Measurements from ENCODE around the gene CDYL2.
A peak's percentile ranks its signal among the peaks of the same experiment; 100 is the strongest.

CDYL2 gene

DNA sequence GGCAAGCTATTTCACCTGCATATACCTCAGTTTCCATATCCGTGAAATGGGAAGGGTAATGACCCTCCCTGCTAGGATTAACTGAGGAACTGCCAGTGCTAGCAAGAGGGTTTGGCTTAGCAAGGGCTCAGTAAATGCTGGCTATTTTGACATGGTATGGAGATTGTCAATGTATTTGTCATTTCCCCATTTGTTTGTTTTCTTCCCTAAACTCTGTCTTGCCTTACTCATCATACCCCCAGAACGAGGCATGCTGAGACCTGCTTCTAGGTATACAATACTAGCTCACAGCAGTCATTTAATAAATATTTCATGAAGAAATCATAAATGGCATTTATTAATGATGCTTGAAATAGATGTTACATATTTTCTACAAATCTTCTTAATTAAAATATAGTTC, 139.6 kb downstream of the CDYL2 start:
- peak; percentile 66 for DNase-seq (ENCODE audit: low read depth)
- no peak overlapping the region for H3K4me3 ChIP-seq (ENCODE audit: low read length)
- TF ChIP-seq, protein P1, sequence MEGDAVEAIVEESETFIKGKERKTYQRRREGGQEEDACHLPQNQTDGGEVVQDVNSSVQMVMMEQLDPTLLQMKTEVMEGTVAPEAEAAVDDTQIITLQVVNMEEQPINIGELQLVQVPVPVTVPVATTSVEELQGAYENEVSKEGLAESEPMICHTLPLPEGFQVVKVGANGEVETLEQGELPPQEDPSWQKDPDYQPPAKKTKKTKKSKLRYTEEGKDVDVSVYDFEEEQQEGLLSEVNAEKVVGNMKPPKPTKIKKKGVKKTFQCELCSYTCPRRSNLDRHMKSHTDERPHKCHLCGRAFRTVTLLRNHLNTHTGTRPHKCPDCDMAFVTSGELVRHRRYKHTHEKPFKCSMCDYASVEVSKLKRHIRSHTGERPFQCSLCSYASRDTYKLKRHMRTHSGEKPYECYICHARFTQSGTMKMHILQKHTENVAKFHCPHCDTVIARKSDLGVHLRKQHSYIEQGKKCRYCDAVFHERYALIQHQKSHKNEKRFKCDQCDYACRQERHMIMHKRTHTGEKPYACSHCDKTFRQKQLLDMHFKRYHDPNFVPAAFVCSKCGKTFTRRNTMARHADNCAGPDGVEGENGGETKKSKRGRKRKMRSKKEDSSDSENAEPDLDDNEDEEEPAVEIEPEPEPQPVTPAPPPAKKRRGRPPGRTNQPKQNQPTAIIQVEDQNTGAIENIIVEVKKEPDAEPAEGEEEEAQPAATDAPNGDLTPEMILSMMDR (IDR thresholded peaks at IDR 0.05; ENCODE audit: insufficient read depth, low read depth, low read length, missing control alignments) = no peak

DNA sequence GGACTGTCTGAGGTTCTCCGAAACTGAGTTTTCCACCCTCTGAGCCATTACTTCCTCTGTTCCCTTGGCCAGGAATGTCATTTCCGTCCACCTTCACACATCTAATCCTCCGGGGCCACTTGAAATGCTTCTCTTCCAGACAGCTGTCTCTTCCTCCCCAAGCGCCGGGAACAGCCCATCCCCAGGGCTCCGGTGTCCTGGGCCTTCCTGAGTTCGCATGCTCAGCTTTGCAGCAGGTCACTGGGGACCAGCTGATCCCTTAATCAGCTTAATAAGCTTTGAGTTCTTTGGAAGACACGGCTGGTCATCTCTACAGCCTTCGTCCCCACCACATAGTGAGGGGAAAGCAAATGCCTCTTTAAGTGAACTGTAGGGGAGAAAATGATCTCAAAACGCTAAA, 140.2 kb downstream of the CDYL2 start:
- no peak for DNase-seq (ENCODE audit: low read depth)
- TF ChIP-seq, protein P1 (IDR thresholded peaks at IDR 0.05; ENCODE audit: insufficient read depth, low read depth, low read length, missing control alignments) = no peak
- H3K4me3 ChIP-seq (ENCODE audit: low read length) = no peak overlapping the region

DNA sequence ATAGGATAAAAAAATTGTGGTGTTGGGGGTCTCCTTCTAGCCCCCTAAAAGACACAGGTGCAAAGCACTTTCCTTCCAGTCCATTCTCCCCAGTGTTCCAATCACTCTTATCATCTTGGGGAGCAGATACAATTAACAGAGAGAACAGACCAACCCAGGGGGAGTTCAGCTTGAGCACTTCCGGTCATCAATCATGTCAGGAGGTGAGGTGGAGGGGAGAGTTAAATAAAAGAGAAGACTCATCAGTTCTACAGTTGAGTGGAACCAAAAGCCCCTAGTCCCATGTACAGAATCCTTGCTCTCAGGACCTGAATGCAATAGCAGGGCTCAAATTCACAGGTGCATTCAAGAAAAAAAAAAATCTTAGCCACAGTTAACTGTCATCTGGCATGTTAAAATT, 141.3 kb downstream of the CDYL2 start:
- TF ChIP-seq, protein P1 (IDR thresholded peaks at IDR 0.05; ENCODE audit: insufficient read depth, low read depth, low read length, missing control alignments) = no peak
- no peak for DNase-seq (ENCODE audit: low read depth)
- no peak overlapping the region for H3K4me3 ChIP-seq (ENCODE audit: low read length)

DNA sequence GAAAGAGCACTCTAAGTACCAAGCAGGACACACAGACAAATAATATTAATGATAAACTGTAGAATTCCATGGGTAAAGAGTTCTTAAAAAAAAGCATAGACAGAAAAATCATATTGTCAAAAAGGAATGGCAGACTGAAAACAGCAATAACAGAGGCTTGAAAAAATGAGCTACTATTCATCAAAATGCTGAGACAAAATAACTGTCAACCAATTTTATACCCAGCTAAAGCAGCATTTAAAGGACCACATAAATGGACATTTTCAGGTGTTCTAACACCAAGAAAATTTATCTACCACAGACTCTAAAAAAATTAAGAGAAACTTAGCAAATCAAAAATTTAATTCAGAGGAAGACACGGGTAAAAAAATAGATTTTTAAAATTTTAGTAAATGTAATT, 144.5 kb downstream of the CDYL2 start:
- no peak overlapping the region for H3K4me3 ChIP-seq (ENCODE audit: low read length)
- TF ChIP-seq, protein P1 (IDR thresholded peaks at IDR 0.05; ENCODE audit: insufficient read depth, low read depth, low read length, missing control alignments) = no peak
- no peak for DNase-seq (ENCODE audit: low read depth)

DNA sequence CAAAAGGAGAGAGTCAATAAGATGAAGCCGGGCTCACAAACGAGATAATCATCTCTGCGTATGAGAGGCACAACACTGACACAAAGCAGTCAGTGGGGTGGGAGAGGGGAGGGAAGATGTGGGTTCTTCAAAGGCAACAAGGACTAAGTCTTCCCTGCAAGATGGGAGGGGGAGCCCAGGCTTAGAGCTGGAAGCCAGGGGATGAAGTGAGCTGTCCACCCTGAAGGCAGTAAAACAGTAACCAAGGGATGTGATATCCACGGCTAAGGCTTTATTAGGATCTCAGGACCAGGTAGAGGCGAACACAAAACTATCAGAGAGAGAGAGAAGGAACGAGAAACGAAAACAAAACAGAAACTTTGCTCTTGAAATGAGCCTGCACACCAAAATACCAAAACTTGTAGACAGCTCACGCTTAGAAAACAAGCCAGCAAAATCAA, 147.7 kb downstream of the CDYL2 start:
- no peak overlapping the region for H3K4me3 ChIP-seq (ENCODE audit: low read length)
- no peak for DNase-seq (ENCODE audit: low read depth)
- TF ChIP-seq, protein P1 (IDR thresholded peaks at IDR 0.05; ENCODE audit: insufficient read depth, low read depth, low read length, missing control alignments) = no peak

DNA sequence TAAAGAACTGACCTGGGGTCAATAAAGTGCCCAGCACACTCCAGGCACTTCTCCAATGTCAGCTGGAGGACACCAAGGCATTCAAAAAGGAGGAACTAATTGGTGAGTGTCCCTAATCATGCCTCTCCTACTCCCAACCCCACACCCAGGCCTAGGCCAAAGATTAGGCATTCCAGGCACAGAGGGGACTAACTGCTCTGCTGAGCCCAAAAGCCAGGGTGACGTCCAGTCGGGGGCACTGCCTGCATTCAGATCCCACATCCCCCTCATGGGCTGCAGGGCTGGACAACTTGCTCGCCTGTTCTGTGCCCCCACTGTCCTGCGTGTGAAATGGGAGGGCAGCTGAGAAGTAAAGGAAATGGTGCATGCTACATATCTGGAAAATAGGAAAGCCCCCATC, 148.2 kb downstream of the CDYL2 start:
- TF ChIP-seq, protein P1 (IDR thresholded peaks at IDR 0.05; ENCODE audit: insufficient read depth, low read depth, low read length, missing control alignments) = no peak
- H3K4me3 ChIP-seq (ENCODE audit: low read length) = no peak overlapping the region
- DNase-seq (ENCODE audit: low read depth) = no peak

DNA sequence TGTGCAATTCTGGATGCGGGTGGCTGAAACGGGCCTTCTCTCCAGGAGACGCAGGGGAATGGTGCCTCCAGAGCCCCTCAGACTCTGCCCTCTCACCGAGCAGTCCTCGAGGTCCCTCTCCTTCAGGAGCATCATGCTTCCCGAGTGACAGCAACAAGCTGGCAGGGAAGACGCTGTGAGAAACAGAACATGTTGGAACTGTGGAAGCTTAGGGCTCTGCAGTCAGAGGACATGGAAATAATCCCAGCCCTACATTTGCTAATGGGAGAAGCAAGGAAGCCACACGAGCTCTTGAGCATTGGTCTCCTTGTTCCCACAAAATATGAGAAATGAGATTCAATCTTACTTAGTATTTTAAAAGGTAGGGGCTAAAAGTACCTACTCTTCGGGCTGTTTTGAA, 148.6 kb downstream of the CDYL2 start:
- DNase-seq (ENCODE audit: low read depth) = no peak

More for the DNA sequence above, 148.6 kb downstream of the CDYL2 start:
- H3K4me3 ChIP-seq (ENCODE audit: low read length) = no peak overlapping the region
- TF ChIP-seq, protein P1 (IDR thresholded peaks at IDR 0.05; ENCODE audit: insufficient read depth, low read depth, low read length, missing control alignments) = no peak
